Calu3 (cell line): Measurements from ENCODE around the gene LRRC57. TPM values are rescaled to one million over a fixed set of nuclear protein-coding genes. Genes with fewer than 3 reads are reported as not detected.

Source experiments
- Bru-seq: library from RNA; stranded (reverse); fragments of 400-500 nt; gene quantifications from one replicate; lab custom pipeline; 2021; lab: Mats Ljungman, UMichigan
- BruChase-seq, 2 experiments: library from RNA; stranded (reverse); fragments of 400-500 nt; gene quantifications; one replicate each; lab custom pipeline; 2021; lab: Mats Ljungman, UMichigan
- BruUV-seq: library from RNA; stranded (reverse); fragments of 400-500 nt; replicated peaks from 2 replicates; lab custom pipeline; 2021; lab: Mats Ljungman, UMichigan
- CTCF ChIA-PET: fragments of 300-600 bp; sonication (Branson Sonifier 250); formaldehyde crosslinking; loops from one replicate; lab custom pipeline; 2022; ENCODE audit warnings: antibody characterized with exemption; lab: Charles Lee
- DNase-seq: peaks from one replicate; pipeline ENCODE4 v3.0.0; 2022
- H3K27ac Mint-ChIP-seq: one replicate; pipeline ENCODE4 v1.8.0; 2022; ENCODE audit warnings: mixed read lengths; ENCODE audit not compliant: unreplicated experiment
- H3K27me3 Mint-ChIP-seq: one replicate; pipeline ENCODE4 v1.8.0; 2022; ENCODE audit warnings: mixed read lengths; ENCODE audit not compliant: unreplicated experiment
- H3K36me3 Mint-ChIP-seq: one replicate; pipeline ENCODE4 v1.8.0; 2022; ENCODE audit warnings: mild to moderate bottlenecking, moderate library complexity, mixed read lengths; ENCODE audit not compliant: insufficient read depth, unreplicated experiment
- H3K4me1 Mint-ChIP-seq: one replicate; pipeline ENCODE4 v1.8.0; 2022; ENCODE audit warnings: mild to moderate bottlenecking, low read depth, mixed read lengths; ENCODE audit not compliant: unreplicated experiment
- H3K4me3 Mint-ChIP-seq: one replicate; pipeline ENCODE4 v1.8.0; 2022; ENCODE audit warnings: mild to moderate bottlenecking, low read depth, moderate library complexity, mixed read lengths; ENCODE audit not compliant: unreplicated experiment
- H3K9me3 Mint-ChIP-seq: one replicate; pipeline ENCODE4 v1.8.0; 2022; ENCODE audit warnings: low read depth, mixed read lengths; ENCODE audit not compliant: unreplicated experiment
- CTCF ChIP-seq: fragments of 200-600 bp; IDR thresholded peaks from one replicate; pipeline ENCODE4 v1.8.0; 2022; ENCODE audit warnings: antibody characterized with exemption; ENCODE audit not compliant: unreplicated experiment
- intact Hi-C: fragments of 100-400 bp; cut with micrococcal nuclease; formaldehyde crosslinking; loops from one replicate; pipeline ENCODE4 v1.10.0; 2022; ENCODE audit not compliant: unreplicated experiment
- long read RNA-seq: library from polyadenylated mRNA; stranded (forward); transcript quantifications from one replicate; pipeline ENCODE4 v2.0.0, GENCODE V29; 2022
- total RNA-seq: library from RNA; stranded (reverse); gene quantifications from 2 replicates; pipeline ENCODE4 v1.2.3, GENCODE V29; 2022

Gene LRRC57
- total RNA-seq = 9.2 and 13.7 TPM in 2 replicates
- percentile 55 among the genes with signal in this experiment for Bru-seq, nascent RNA
- percentile 79 among the genes with signal in this experiment for BruChase-seq, experiment 1, labeled RNA remaining after a 6-hour chase
- percentile 72 among the genes with signal in this experiment for BruChase-seq, experiment 2, labeled RNA remaining after a 2-hour chase
- long read RNA-seq, transcript LRRC57-202 (6 exons, 2,384 nt) = major isoform, 9 of 9 reads
- long read RNA-seq, partial matches to known transcripts = 0 of 9 reads
- long read RNA-seq, other reads (novel, unspliced or antisense) = 0 of 9 reads

DNA sequence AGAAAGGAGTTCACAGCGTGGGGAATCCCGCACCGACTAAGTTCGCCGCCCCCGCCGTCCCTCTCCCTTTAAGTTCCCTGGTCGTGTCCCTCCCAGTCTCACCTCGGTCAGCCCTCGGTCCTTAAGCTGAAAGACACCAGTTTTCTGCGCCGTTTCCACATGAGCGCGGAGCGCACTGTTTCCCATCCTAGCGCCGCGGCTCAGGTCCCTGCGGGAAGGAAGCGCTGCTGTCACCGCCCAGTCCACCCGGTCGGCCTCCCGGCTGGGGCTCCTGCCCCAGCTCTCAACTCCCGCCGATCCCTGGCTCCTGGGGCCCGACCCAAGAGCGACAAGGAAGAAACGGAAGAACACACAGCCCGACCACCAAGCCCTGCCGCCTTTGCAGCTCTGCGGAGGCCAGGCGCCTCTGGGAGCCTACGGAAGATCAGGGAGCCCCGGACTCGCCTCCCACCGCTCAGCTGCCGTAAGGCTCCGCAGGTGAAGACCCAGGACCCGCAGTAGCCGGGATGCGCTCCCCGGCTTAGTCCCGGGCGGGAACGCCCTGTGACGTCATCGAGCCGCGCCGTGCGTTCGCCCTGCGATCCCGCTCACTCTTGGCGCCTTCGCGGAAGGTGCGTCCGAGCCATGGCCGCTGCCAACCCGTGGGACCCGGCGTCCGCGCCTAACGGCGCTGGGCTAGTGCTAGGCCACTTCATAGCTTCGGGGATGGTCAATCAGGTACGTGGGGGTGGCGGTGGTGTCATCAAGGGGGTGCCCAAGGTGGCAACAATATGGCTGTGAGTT, at the start of gene LRRC57, which contains the start of gene HAUS2:
Gene LRRC57 (minus strand): TSS at position 545 of the 783 bp plus-strand sequence. CDS start 359 bp downstream, at position 186.
Gene HAUS2 (plus strand): TSS at position 590 of the 783 bp plus-strand sequence. CDS start 35 bp downstream, at position 625.
- Mint-ChIP-seq H3K4me3 (peak within 1 kb of the TSS; percentile 93), H3K27ac (peak within 1 kb of the TSS; percentile 92), H3K36me3 (peaks cover 24% of the 10 kb centered on the region), H3K27me3 (no peaks in the 10 kb centered on the region), H3K4me1 (peaks cover 11% of the 10 kb centered on the region), H3K9me3 (no peaks in the 10 kb centered on the region)
- TF ChIP-seq CTCF = no peak
- intact Hi-C loops = no loop called here
- CTCF ChIA-PET = no interaction called here
- no TSS peak for BruUV-seq
- peak; percentile 82 for DNase-seq

DNA sequence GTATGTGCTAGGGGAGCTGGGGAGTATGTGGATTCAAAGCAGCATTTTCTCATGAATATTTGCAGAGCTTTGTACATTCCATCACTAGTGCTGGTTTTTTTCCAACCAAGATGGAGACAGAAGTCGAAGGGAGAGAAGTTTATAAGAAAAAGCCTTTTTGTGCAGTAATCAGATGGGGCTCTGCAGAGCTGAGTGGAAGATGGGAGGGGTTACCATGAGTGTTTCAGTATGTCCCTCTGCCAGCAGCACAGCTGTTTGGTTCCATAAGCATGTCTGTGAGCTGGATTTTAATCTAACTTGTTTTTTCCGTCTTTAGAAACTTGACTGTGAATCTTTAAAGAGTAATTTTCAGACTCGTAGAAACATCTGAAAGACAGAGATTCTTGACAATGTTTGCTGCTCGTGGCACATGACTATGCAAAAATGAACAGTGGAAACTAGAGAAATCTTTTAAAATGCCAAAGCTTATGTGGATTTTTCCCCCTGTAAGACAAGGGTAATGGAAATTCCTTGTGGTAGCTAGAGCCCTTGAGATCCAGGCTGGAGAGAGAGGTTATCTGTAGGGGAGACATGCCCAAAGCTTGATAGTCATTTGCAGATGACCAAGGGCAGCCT, 47.1 kb upstream of the LRRC57 start:
- Mint-ChIP-seq H3K27ac (no peak overlapping the region), H3K4me3 (no peak overlapping the region), H3K4me1 (no peaks in the 10 kb centered on the region), H3K27me3 (no peaks in the 10 kb centered on the region), H3K36me3 (no peaks in the 10 kb centered on the region), H3K9me3 (no peaks in the 10 kb centered on the region)
- no peak for TF ChIP-seq CTCF
- intact Hi-C loops = no loop called here
- no peak for DNase-seq
- BruUV-seq = no TSS peak
- CTCF ChIA-PET = no interaction called here

DNA sequence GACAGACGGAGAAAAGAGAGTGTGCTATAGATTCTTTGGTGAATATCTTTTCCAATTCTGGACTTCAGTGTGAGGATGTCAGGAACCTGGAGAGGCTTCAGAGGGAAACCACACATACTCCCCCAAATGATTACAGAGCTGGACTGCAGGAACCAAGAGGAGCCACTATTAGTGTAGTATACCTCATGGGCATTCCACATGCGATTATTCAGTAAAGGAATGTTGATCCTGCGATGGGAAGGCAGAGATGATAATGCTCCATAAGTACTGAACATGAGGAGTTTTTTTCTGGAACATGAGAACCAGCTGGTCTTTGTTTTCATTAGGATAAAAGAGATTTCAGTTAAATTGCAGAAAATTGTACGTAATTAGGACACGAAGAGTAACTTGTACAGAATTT, 45.5 kb upstream of the LRRC57 start:
- CTCF ChIA-PET = no interaction called here
- Mint-ChIP-seq H3K4me3 (no peak overlapping the region), H3K9me3 (no peaks in the 10 kb centered on the region), H3K36me3 (no peaks in the 10 kb centered on the region), H3K27me3 (no peaks in the 10 kb centered on the region), H3K4me1 (no peaks in the 10 kb centered on the region), H3K27ac (no peak overlapping the region)
- DNase-seq = no peak
- BruUV-seq = no TSS peak
- intact Hi-C loops = no loop called here
- TF ChIP-seq CTCF = no peak

GRCh38 chr15:42593143-42593542, 44.5 kb upstream of the LRRC57 start:
- no TSS peak for BruUV-seq
- Mint-ChIP-seq H3K27me3 (no peaks in the 10 kb centered on the region), H3K4me3 (no peak overlapping the region), H3K4me1 (no peaks in the 10 kb centered on the region), H3K27ac (no peak overlapping the region), H3K9me3 (no peaks in the 10 kb centered on the region), H3K36me3 (no peaks in the 10 kb centered on the region)
- CTCF ChIA-PET = no interaction called here
- intact Hi-C loops = no loop called here
- TF ChIP-seq CTCF = no peak
- DNase-seq = no peak
